ENCODE results near the gene ZNF511. TPM values are rescaled to one million over a fixed set of nuclear protein-coding genes. Genes with fewer than 3 reads are reported as not detected.

ZNF511 gene
- total and polyA plus RNA-seq, 9 of the 15 experiments (the other 6 are each of a cell fraction or from before 2014, with no cell fraction given): 0.61 to 69.3 (median 40.1) TPM

GRCh38 chr10:133278577-133279265 is 30.0 kb upstream of the ZNF511 start (continued):
- TF ChIP-seq HMGN3 (IDR thresholded peaks at IDR 0.05; ENCODE audit: borderline replicate concordance, extremely low read depth, insufficient read length, low read depth, low read length) (peak; percentile 20), FOS (IDR thresholded peaks at IDR 0.05; ENCODE audit: extremely low read depth, insufficient read length) (no peak), SMAD2 (IDR thresholded peaks at IDR 0.05; ENCODE audit: low read depth, low read length) (no peak), E4F1 (CRISPR knock-in tag; IDR thresholded peaks at IDR 0.05; ENCODE audit: borderline replicate concordance) (no peak), CHD2 (IDR thresholded peaks at IDR 0.05; ENCODE audit: low read depth, low read length) (no peak), FOXJ3 (CRISPR knock-in tag; IDR thresholded peaks at IDR 0.05) (no peak), ZNF239 (CRISPR knock-in tag; IDR thresholded peaks at IDR 0.05) (no peak), NFIX (CRISPR knock-in tag; IDR thresholded peaks at IDR 0.05; ENCODE audit: low read depth) (no peak), HMBOX1 (IDR thresholded peaks at IDR 0.05) (no peak), ZZZ3 (IDR thresholded peaks at IDR 0.05) (no peak), COPS2 (conservative IDR thresholded peaks at IDR 0.05) (no peak), KLF1 (tag; IDR thresholded peaks at IDR 0.05) (no peak), SIN3B (IDR thresholded peaks at IDR 0.05; ENCODE audit: low read depth) (0 out of 2 replicates have a peak, but pooled peaks have one; percentile 22), PKNOX1 (IDR thresholded peaks at IDR 0.05) (peak; percentile 97), EHMT2 (IDR thresholded peaks at IDR 0.05) (no peak), ZNF830 (CRISPR knock-in tag; IDR thresholded peaks at IDR 0.05) (no peak), RCOR1 (IDR thresholded peaks at IDR 0.05; ENCODE audit: borderline replicate concordance in 1 of 2, low read depth in 2 of 2, low read length in 2 of 2) (peak in 1 of 2 experiments; percentile 30; a peak in 1 of 4 replicates), SMC3 (conservative IDR thresholded peaks at IDR 0.05; ENCODE audit: insufficient read depth, low read depth, low read length) (no peak), ZNF436 (CRISPR knock-in tag; IDR thresholded peaks at IDR 0.05) (no peak), BDP1 (IDR thresholded peaks at IDR 0.05; ENCODE audit: insufficient read depth, insufficient read length) (no peak)
- TF ChIP-seq, protein P1, sequence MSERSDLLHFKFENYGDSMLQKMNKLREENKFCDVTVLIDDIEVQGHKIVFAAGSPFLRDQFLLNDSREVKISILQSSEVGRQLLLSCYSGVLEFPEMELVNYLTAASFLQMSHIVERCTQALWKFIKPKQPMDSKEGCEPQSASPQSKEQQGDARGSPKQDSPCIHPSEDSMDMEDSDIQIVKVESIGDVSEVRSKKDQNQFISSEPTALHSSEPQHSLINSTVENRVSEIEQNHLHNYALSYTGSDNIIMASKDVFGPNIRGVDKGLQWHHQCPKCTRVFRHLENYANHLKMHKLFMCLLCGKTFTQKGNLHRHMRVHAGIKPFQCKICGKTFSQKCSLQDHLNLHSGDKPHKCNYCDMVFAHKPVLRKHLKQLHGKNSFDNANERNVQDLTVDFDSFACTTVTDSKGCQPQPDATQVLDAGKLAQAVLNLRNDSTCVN (CRISPR knock-in tag; IDR thresholded peaks at IDR 0.05): no peak
- TF ChIP-seq, protein P2, sequence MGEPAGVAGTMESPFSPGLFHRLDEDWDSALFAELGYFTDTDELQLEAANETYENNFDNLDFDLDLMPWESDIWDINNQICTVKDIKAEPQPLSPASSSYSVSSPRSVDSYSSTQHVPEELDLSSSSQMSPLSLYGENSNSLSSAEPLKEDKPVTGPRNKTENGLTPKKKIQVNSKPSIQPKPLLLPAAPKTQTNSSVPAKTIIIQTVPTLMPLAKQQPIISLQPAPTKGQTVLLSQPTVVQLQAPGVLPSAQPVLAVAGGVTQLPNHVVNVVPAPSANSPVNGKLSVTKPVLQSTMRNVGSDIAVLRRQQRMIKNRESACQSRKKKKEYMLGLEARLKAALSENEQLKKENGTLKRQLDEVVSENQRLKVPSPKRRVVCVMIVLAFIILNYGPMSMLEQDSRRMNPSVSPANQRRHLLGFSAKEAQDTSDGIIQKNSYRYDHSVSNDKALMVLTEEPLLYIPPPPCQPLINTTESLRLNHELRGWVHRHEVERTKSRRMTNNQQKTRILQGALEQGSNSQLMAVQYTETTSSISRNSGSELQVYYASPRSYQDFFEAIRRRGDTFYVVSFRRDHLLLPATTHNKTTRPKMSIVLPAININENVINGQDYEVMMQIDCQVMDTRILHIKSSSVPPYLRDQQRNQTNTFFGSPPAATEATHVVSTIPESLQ (CRISPR knock-in tag; IDR thresholded peaks at IDR 0.05): 0 out of 2 replicates have a peak, but pooled peaks have one; percentile 65

Measured in K562 (cell line).